OCI-LY1 (cell line): Measurements from ENCODE around the gene BRS3.

Source experiments
- EZH2 ChIP-seq: fragments of 200-600 bp; sonication (generic), shearing (Covaris generic); IDR thresholded peaks from 2 replicates; pipeline ENCODE4 v1.8.0; 2017; ENCODE audit warnings: borderline replicate concordance, mixed run types, mild to moderate bottlenecking, antibody characterized with exemption, low read length, moderate library complexity, mixed read lengths
- TF ChIP-seq, protein P1 (sequence below): fragments of 200-600 bp; sonication (generic), shearing (Covaris generic); IDR thresholded peaks from 2 replicates; pipeline ENCODE4 v1.5.1; 2017; ENCODE audit warnings: mild to moderate bottlenecking, antibody characterized with exemption, low read length, moderate library complexity, mixed read lengths

DNA sequence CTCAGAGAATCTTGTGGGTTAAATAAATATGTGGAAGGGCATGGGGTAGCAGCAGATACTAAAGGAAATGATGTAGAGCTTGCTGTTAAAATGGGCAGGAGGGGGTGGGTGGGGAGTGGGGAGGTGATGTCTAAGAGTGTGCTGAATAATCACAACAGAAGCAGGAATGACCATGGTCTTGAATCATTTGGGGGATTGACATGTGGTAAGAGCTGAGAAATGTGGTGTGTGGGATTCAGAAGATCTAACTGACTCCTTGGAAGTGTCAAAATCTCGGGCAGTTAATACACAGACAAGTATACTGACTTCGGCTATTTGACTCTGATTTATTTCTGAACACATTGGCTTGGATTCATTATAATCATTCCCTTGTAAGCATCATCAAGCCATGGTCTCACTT, 51.1 kb downstream of the BRS3 start:
- TF ChIP-seq, protein P1, sequence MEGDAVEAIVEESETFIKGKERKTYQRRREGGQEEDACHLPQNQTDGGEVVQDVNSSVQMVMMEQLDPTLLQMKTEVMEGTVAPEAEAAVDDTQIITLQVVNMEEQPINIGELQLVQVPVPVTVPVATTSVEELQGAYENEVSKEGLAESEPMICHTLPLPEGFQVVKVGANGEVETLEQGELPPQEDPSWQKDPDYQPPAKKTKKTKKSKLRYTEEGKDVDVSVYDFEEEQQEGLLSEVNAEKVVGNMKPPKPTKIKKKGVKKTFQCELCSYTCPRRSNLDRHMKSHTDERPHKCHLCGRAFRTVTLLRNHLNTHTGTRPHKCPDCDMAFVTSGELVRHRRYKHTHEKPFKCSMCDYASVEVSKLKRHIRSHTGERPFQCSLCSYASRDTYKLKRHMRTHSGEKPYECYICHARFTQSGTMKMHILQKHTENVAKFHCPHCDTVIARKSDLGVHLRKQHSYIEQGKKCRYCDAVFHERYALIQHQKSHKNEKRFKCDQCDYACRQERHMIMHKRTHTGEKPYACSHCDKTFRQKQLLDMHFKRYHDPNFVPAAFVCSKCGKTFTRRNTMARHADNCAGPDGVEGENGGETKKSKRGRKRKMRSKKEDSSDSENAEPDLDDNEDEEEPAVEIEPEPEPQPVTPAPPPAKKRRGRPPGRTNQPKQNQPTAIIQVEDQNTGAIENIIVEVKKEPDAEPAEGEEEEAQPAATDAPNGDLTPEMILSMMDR = no peak
- TF ChIP-seq EZH2 = no peak
